GM23248 (cell line): ENCODE results near the gene GCHFR. TPM values are rescaled to one million over a fixed set of nuclear protein-coding genes. Genes with fewer than 3 reads are reported as not detected.
A peak's percentile ranks its signal among the peaks of the same experiment; 100 is the strongest.

Source experiments
- DNase-seq: peaks from one replicate; pipeline ENCODE4 v3.0.0-alpha.2; 2015
- H2AFZ ChIP-seq: fragments of 200-600 bp; sonication (generic); 2 replicates; pipeline ENCODE4 v1.6.1; 2016; ENCODE audit warnings: antibody characterized with exemption
- H3F3A ChIP-seq: fragments of 200-600 bp; sonication (generic); 2 replicates; pipeline ENCODE4 v1.6.1; 2016; ENCODE audit warnings: mild to moderate bottlenecking, antibody characterized with exemption, mixed run types; ENCODE audit not compliant: insufficient read depth
- H3K27ac ChIP-seq: fragments of 200-600 bp; sonication (generic); 2 replicates; pipeline ENCODE4 v1.5.1; 2016; ENCODE audit warnings: mild to moderate bottlenecking
- H3K27me3 ChIP-seq: fragments of 200-600 bp; sonication (generic); replicated peaks from 2 replicates; pipeline ENCODE4 v1.6.1; 2016; ENCODE audit warnings: mild to moderate bottlenecking; ENCODE audit not compliant: insufficient read depth
- H3K36me3 ChIP-seq: fragments of 200-600 bp; sonication (generic); 2 replicates; pipeline ENCODE4 v1.6.1; 2016; ENCODE audit warnings: low read depth, mild to moderate bottlenecking
- H3K4me1 ChIP-seq: fragments of 200-600 bp; sonication (generic); 2 replicates; pipeline ENCODE4 v1.6.1; 2016; ENCODE audit warnings: mild to moderate bottlenecking; ENCODE audit not compliant: insufficient read depth
- H3K4me2 ChIP-seq: fragments of 200-600 bp; sonication (generic); one replicate; pipeline ENCODE4 v1.6.1; 2016; ENCODE audit warnings: mild to moderate bottlenecking; ENCODE audit not compliant: unreplicated experiment
- H3K4me3 ChIP-seq: fragments of 200-600 bp; sonication (generic); 2 replicates; pipeline ENCODE4 v1.5.1; 2016; ENCODE audit warnings: mild to moderate bottlenecking
- H3K79me2 ChIP-seq: fragments of 200-600 bp; sonication (generic); 2 replicates; pipeline ENCODE4 v1.6.1; 2016; ENCODE audit warnings: mild to moderate bottlenecking; ENCODE audit not compliant: insufficient read depth
- H3K9ac ChIP-seq: fragments of 200-600 bp; sonication (generic); 2 replicates; pipeline ENCODE4 v1.6.1; 2016; ENCODE audit warnings: mild to moderate bottlenecking
- H3K9me2 ChIP-seq: fragments of 200-600 bp; sonication (generic); 2 replicates; pipeline ENCODE4 v1.6.1; 2016; ENCODE audit warnings: mixed run types, mild to moderate bottlenecking, moderate library complexity; ENCODE audit not compliant: insufficient read depth
- H3K9me3 ChIP-seq: fragments of 200-600 bp; sonication (generic); one replicate; pipeline ENCODE4 v1.6.1; 2017; ENCODE audit warnings: low read depth
- H4K20me1 ChIP-seq: fragments of 200-600 bp; sonication (generic); 2 replicates; pipeline ENCODE4 v1.6.0; 2016; ENCODE audit not compliant: insufficient read depth
- EZH2 ChIP-seq: fragments of 200-600 bp; sonication (generic); IDR thresholded peaks from 2 replicates; pipeline ENCODE4 v1.6.1; 2018; ENCODE audit warnings: antibody characterized with exemption, mild to moderate bottlenecking; ENCODE audit not compliant: insufficient read depth, poor library complexity, severe bottlenecking
- EZH2phosphoT487 ChIP-seq: fragments of 200-600 bp; sonication (generic); IDR thresholded peaks from 2 replicates; pipeline ENCODE4 v1.6.1; 2018; ENCODE audit warnings: antibody characterized with exemption, moderate library complexity, mild to moderate bottlenecking, low read depth; ENCODE audit not compliant: insufficient read depth
- WGBS, 2 experiments: methylation state at CpG; one replicate each; pipeline ENCODE4 v1.1.6; 2015 to 2017; ENCODE audit warnings: low lambda C conversion rate in 2 of 2, low coverage in 1 of 2; ENCODE audit errors: missing lambda C conversion rate in 2 of 2; 5-methylcytosine and 5-hydroxymethylcytosine counted together
- in situ Hi-C: fragments of 300-500 bp; cut with MboI; formaldehyde crosslinking; loops from 2 replicates; pipeline ENCODE4 v1.15.0; 2020
- polyA plus RNA-seq: library from polyadenylated mRNA; unstranded; fragments of >200 nt; fragmentation: Nextera tagmentation; extraction: Ambion mirVana; gene quantifications from 2 replicates; pipeline ENCODE4 v1.2.1, GENCODE V29; 2016
- total RNA-seq: library from RNA; depleted of rRNA; stranded (reverse); fragments of >200 nt; shearing (Covaris generic); gene quantifications from 2 replicates; pipeline ENCODE4 v1.2.3, GENCODE V29; 2014

GCHFR gene
- total and polyA plus RNA-seq, 2 experiments from 2014 or later = 0.54 to 2.3 TPM

- TF ChIP-seq EZH2 (no peak), EZH2phosphoT487 (no peak)
- Histone ChIP-seq H4K20me1 (peaks cover 4% of the 10 kb centered on the region; the same call in 1 of the 2 replicates), H3K9me3 (no peaks in the 10 kb centered on the region), H3K9ac (no peak overlapping the region), H3K27ac (no peak overlapping the region), H3K4me3 (no peak overlapping the region), H3F3A (no peaks in the 10 kb centered on the region), H3K4me2 (no peak overlapping the region), H3K4me1 (peaks cover 5% of the 10 kb centered on the region), H3K9me2 (no peaks in the 10 kb centered on the region), H3K27me3 (no peaks in the 10 kb centered on the region), H3K79me2 (peaks cover 86% of the 10 kb centered on the region), H2AFZ (no peak overlapping the region), H3K36me3 (no peaks in the 10 kb centered on the region)
- no peak for DNase-seq
- WGBS, 2 experiments = 71 to 78% methylated on average over 1 of the region's 1 CpG
- in situ Hi-C loops = no loop called here
Measured at GRCh38 chr15:40803688-40804087, 39.8 kb downstream of the GCHFR start.

GRCh38 chr15:40806672-40807027, 42.8 kb downstream of the GCHFR start:
- Histone ChIP-seq H3K4me2 (peak overlapping the region; percentile 100), H3K9ac (peak overlapping the region; percentile 85), H3K27ac (0 out of 2 replicates have a peak overlapping the region, but pooled peaks have one; percentile 65), H3F3A (no peaks in the 10 kb centered on the region), H3K9me2 (no peaks in the 10 kb centered on the region), H4K20me1 (no peaks in the 10 kb centered on the region), H3K4me1 (peaks cover 5% of the 10 kb centered on the region), H3K36me3 (no peaks in the 10 kb centered on the region), H3K9me3 (no peaks in the 10 kb centered on the region), H3K4me3 (peak overlapping the region; percentile 97), H3K79me2 (peaks cover 59% of the 10 kb centered on the region), H2AFZ (peak overlapping the region; percentile 100), H3K27me3 (no peaks in the 10 kb centered on the region)
- in situ Hi-C loops = no loop called here
- no peak for TF ChIP-seq EZH2
- TF ChIP-seq EZH2phosphoT487 = no peak
- 0 to 2% methylated on average over 2 of the region's 2 CpGs for WGBS, 2 experiments
- no peak for DNase-seq

- Histone ChIP-seq H3K27ac (peak within 1 kb of the TSS; percentile 65), H3K4me1 (peaks cover 5% of the 10 kb centered on the region), H3K79me2 (peaks cover 53% of the 10 kb centered on the region), H3K4me2 (peak within 1 kb of the TSS; percentile 100), H2AFZ (peak within 1 kb of the TSS; percentile 100), H3K9me3 (no peaks in the 10 kb centered on the region), H3K27me3 (no peaks in the 10 kb centered on the region), H3K4me3 (peak within 1 kb of the TSS; percentile 97), H3K9ac (peak within 1 kb of the TSS; percentile 85), H3K36me3 (no peaks in the 10 kb centered on the region), H3K9me2 (no peaks in the 10 kb centered on the region), H4K20me1 (no peaks in the 10 kb centered on the region), H3F3A (no peaks in the 10 kb centered on the region)
- TF ChIP-seq EZH2phosphoT487 (no peak), EZH2 (no peak)
- DNase-seq = peak; percentile 100
- in situ Hi-C loops = no loop called here
- 1% methylated on average over 61 to 62 of the region's 64 CpGs for WGBS, 2 experiments
Measured at GRCh38 chr15:40807028-40807887, 43.4 kb downstream of the GCHFR start, which contains the start of the genes DNAJC17 and ZFYVE19. Gene DNAJC17, minus strand, starts transcription at chr15:40807473. Its CDS starts 27 bp downstream, at chr15:40807446. Gene ZFYVE19, plus strand, starts transcription at chr15:40807089. Its CDS starts 501 bp downstream, at chr15:40807590.

GRCh38 chr15:40807888-40808461, 44.1 kb downstream of the GCHFR start:
- Histone ChIP-seq H3F3A (no peaks in the 10 kb centered on the region), H3K9ac (peak overlapping the region; percentile 55), H3K27me3 (no peaks in the 10 kb centered on the region), H4K20me1 (no peaks in the 10 kb centered on the region), H3K27ac (no peak overlapping the region), H2AFZ (peak overlapping the region; percentile 100), H3K4me1 (peaks cover 5% of the 10 kb centered on the region), H3K9me3 (no peaks in the 10 kb centered on the region), H3K36me3 (no peaks in the 10 kb centered on the region), H3K4me2 (peak overlapping the region; percentile 85), H3K4me3 (peak overlapping the region; percentile 97), H3K79me2 (peaks cover 46% of the 10 kb centered on the region), H3K9me2 (no peaks in the 10 kb centered on the region)
- in situ Hi-C loops = no loop called here
- DNase-seq = no peak
- TF ChIP-seq EZH2 (no peak), EZH2phosphoT487 (no peak)
- 63 to 64% methylated on average over 19 of the region's 19 CpGs for WGBS, 2 experiments
